Spleen (tissue), 11 donors: Measurements from ENCODE around the gene OTUB1. TPM values are rescaled to one million over a fixed set of nuclear protein-coding genes. Genes with fewer than 3 reads are reported as not detected.

Experiments used
- DNase-seq: peaks from one replicate; pipeline ENCODE4 v3.0.0-alpha.2; 2020
- H3K27ac ChIP-seq, 8 donors: fragments of 200-600 bp; sonication (generic) in 7 of 8; 1 replicate in 4 of 8; 2 replicates in 4 of 8; pipeline versions ENCODE4 v1.5.0 to v1.8.0; 2016 to 2021; ENCODE audit warnings: inconsistent platforms in 4 of 8, mild to moderate bottlenecking in 4 of 8, moderate library complexity in 1 of 8
- H3K27me3 ChIP-seq, 7 donors: fragments of 200-600 bp; sonication (generic) in 6 of 7; replicated peaks in 1 of 7; 1 replicate in 4 of 7; 2 replicates in 3 of 7; pipeline versions ENCODE4 v1.5.0 to v1.8.0; 2016 to 2021; ENCODE audit warnings: inconsistent platforms in 3 of 7, mild to moderate bottlenecking in 1 of 7
- H3K36me3 ChIP-seq, 6 donors: fragments of 200-600 bp; sonication (generic) in 5 of 6; 1 replicate in 4 of 6; 2 replicates in 2 of 6; pipeline versions ENCODE4 v1.5.0 to v1.8.0; 2016 to 2021; ENCODE audit warnings: inconsistent platforms in 2 of 6
- H3K4me1 ChIP-seq, 6 donors: fragments of 200-600 bp; sonication (generic) in 5 of 6; 1 replicate in 3 of 6; 2 replicates in 3 of 6; pipeline versions ENCODE4 v1.5.0 to v1.8.0; 2016 to 2021; ENCODE audit warnings: inconsistent platforms in 3 of 6
- H3K4me3 ChIP-seq, 8 donors: fragments of 200-600 bp; sonication (generic) in 7 of 8; 1 replicate in 4 of 8; 2 replicates in 4 of 8; pipeline versions ENCODE4 v1.5.0 to v1.8.0; 2016 to 2021; ENCODE audit warnings: inconsistent platforms in 4 of 8, mild to moderate bottlenecking in 4 of 8, moderate library complexity in 2 of 8
- H3K9me3 ChIP-seq, 8 donors: fragments of 200-600 bp; sonication (generic) in 7 of 8; 1 replicate in 4 of 8; 2 replicates in 4 of 8; pipeline versions ENCODE4 v1.5.0 to v1.8.0; 2016 to 2021; ENCODE audit warnings: inconsistent platforms in 4 of 8
- POLR2A ChIP-seq, 3 donors: fragments of 450-650 bp; IDR thresholded peaks; one replicate each; pipeline ENCODE4 v1.5.1; 2017; ENCODE audit warnings: antibody characterized with exemption in 3 of 3, mild to moderate bottlenecking in 1 of 3
- POLR2AphosphoS5 ChIP-seq, 3 donors: sonication (generic); formaldehyde crosslinking; IDR thresholded peaks; one replicate each; pipeline ENCODE4 v1.5.1; 2017; ENCODE audit warnings: antibody characterized with exemption in 3 of 3
- WGBS, 5 donors: extraction: QIAGEN DNeasy Blood & Tissue Kit in 3 of 5; methylation state at CpG; one replicate each; pipeline versions ENCODE4 v1.1.5 to v1.1.7; 2013 to 2018; 5-methylcytosine and 5-hydroxymethylcytosine counted together
- intact Hi-C: fragments of 100-400 bp; cut with DNase I; formaldehyde crosslinking; loops from one replicate; pipeline ENCODE4 v1.15.0; 2023; ENCODE audit warnings: low total_unique reads
- polyA plus RNA-seq, 3 donors: library from polyadenylated mRNA; stranded (reverse); fragments of 200-250 nt; gene quantifications; one replicate each; pipeline ENCODE4 v1.2.1, GENCODE V29; 2013
- total RNA-seq, 7 donors: library from RNA; depleted of rRNA in 3 of 7; stranded (reverse); fragments of >200 nt in 3 of 7; fragmentation: NEBNext Ultra II Directional in 4 of 7; extraction: Animal tissue kit (Norgen Biotek cat#: 25700) in 4 of 7; gene quantifications; one replicate each; pipeline versions ENCODE4 v1.1.0 to v1.2.1, GENCODE V29; 2016 to 2021
- TF ChIP-seq, protein P1 (sequence below), 11 experiments: fragments of 200-600 bp in 7 of 11; fragments of 450-650 bp in 4 of 11; sonication (generic) in 4 of 11; IDR thresholded peaks in 8 of 11; conservative IDR thresholded peaks in 3 of 11; 1 replicate in 7 of 11; 2 replicates in 4 of 11; pipeline versions ENCODE4 v1.4.0 to v1.8.0; 2016 to 2021; ENCODE audit warnings: antibody characterized with exemption in 11 of 11, inconsistent platforms in 4 of 11, mild to moderate bottlenecking in 1 of 11
- donor health status: healthy with polysubstance abuse.
- donor health status: DM: no; HTN: no; CAD: no; lungs with moderate emphysema.
- donor health status: DM: no; HTN: no; CAD: no.
- donor health status: Bipolar disorder and iron deficiency.
- donor health status: healthy.
- donor health status: DM: no; HTN: no; CAD: no.
- donor health status: DM: yes; HTN: yes; CAD: no.

The OTUB1 gene
- total and polyA plus RNA-seq, 10 donors = 56.1 to 89.7 (median 63.5) TPM

DNA sequence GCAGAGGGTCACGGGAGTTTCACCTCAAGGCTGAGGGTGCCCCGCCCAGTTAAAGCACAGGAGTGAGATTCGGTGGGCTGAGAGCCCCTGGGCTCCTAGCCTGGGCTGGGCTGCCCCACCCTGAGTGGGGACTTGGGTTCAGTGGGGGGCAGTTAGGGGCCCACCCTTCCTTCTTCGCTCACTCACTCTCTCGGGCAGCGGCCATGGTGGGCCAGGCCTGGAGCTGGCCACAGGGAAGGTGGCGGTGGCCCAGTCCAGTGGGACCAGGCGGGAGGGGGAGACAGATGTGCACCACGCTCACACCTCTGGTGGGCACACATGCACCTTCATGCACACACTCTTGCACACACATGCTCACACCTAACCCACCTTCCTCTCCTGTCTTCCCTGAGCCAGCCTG, 55.6 kb downstream of the OTUB1 start:
- Histone ChIP-seq H3K27me3 (peaks cover 0 to 30% (median 13%) of the 10 kb centered on the region in 7 donors), H3K36me3 (no peaks in the 10 kb centered on the region), H3K4me3 (no peak overlapping the region), H3K27ac (no peak overlapping the region), H3K9me3 (no peaks in the 10 kb centered on the region), H3K4me1 (peaks cover 0 to 6% (median 2%) of the 10 kb centered on the region in 6 donors)
- no peak for TF ChIP-seq POLR2A (IDR thresholded peaks at IDR 0.05)
- TF ChIP-seq, protein P1, sequence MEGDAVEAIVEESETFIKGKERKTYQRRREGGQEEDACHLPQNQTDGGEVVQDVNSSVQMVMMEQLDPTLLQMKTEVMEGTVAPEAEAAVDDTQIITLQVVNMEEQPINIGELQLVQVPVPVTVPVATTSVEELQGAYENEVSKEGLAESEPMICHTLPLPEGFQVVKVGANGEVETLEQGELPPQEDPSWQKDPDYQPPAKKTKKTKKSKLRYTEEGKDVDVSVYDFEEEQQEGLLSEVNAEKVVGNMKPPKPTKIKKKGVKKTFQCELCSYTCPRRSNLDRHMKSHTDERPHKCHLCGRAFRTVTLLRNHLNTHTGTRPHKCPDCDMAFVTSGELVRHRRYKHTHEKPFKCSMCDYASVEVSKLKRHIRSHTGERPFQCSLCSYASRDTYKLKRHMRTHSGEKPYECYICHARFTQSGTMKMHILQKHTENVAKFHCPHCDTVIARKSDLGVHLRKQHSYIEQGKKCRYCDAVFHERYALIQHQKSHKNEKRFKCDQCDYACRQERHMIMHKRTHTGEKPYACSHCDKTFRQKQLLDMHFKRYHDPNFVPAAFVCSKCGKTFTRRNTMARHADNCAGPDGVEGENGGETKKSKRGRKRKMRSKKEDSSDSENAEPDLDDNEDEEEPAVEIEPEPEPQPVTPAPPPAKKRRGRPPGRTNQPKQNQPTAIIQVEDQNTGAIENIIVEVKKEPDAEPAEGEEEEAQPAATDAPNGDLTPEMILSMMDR (IDR thresholded peaks at IDR 0.05 in 8 of 11, conservative IDR thresholded peaks at IDR 0.05 in 3 of 11) = no peak
- TF ChIP-seq POLR2AphosphoS5 (IDR thresholded peaks at IDR 0.05) = no peak
- intact Hi-C loops = no loop called here
- no peak for DNase-seq
- WGBS, 5 donors = 84 to 94% (median 90%) methylated on average over 5 to 9 of the region's 9 CpGs

DNA sequence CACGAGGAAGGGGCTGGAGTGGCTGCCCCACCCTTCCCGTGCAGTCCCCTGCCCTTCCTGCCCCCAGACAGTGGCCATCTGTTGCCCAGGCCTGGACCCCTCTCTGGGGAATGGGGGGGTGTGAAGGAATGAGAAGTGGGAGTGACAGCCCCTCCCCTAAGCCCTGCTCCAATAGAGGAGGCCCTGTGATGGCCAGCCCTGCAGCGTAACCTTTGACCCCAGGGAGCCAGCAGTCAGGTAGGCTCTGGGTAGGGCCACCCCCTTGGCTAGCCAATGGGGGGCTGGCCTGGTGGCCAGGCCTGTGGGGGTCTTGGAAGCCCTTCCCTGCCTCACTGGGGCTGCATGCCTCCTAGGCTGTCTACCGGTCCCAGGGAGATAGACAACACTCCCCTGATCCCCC, 56.1 kb downstream of the OTUB1 start:
- Histone ChIP-seq H3K27me3 (peaks cover 0 to 26% (median 8%) of the 10 kb centered on the region in 7 donors), H3K4me1 (peaks cover 0 to 2% (median 0%) of the 10 kb centered on the region in 6 donors), H3K4me3 (no peak overlapping the region), H3K36me3 (no peaks in the 10 kb centered on the region), H3K9me3 (no peaks in the 10 kb centered on the region), H3K27ac (no peak overlapping the region)
- TF ChIP-seq, protein P1 (IDR thresholded peaks at IDR 0.05 in 8 of 11, conservative IDR thresholded peaks at IDR 0.05 in 3 of 11) = no peak
- TF ChIP-seq POLR2A (IDR thresholded peaks at IDR 0.05) = no peak
- TF ChIP-seq POLR2AphosphoS5 (IDR thresholded peaks at IDR 0.05) = no peak
- 73 to 100% (median 83%) methylated on average over 3 to 4 of the region's 4 CpGs for WGBS, 5 donors
- intact Hi-C loops = no loop called here
- DNase-seq = no peak

DNA sequence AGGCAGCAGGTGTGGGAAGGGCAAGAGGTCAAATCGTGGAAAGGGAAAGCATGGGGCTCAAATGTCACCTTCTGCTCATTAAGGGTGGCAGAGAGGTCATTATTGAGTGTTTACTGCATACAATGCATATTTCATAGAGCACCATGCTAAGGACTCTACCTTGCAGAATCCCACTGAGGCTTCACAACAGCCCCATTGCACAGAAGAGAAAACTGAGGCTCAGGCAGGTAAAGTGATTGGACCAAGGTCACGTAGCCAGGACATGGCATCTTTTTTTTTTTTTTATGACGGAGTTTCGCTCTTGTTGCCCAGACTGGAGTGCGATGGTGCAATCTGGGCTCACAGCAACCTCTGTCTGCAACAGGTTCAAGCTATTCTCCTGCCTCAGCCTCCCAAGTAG, 57.3 kb downstream of the OTUB1 start:
- intact Hi-C loops = no loop called here
- TF ChIP-seq, protein P1 (IDR thresholded peaks at IDR 0.05 in 8 of 11, conservative IDR thresholded peaks at IDR 0.05 in 3 of 11) = no peak
- TF ChIP-seq POLR2AphosphoS5 (IDR thresholded peaks at IDR 0.05) = no peak
- TF ChIP-seq POLR2A (IDR thresholded peaks at IDR 0.05) = no peak

DNA sequence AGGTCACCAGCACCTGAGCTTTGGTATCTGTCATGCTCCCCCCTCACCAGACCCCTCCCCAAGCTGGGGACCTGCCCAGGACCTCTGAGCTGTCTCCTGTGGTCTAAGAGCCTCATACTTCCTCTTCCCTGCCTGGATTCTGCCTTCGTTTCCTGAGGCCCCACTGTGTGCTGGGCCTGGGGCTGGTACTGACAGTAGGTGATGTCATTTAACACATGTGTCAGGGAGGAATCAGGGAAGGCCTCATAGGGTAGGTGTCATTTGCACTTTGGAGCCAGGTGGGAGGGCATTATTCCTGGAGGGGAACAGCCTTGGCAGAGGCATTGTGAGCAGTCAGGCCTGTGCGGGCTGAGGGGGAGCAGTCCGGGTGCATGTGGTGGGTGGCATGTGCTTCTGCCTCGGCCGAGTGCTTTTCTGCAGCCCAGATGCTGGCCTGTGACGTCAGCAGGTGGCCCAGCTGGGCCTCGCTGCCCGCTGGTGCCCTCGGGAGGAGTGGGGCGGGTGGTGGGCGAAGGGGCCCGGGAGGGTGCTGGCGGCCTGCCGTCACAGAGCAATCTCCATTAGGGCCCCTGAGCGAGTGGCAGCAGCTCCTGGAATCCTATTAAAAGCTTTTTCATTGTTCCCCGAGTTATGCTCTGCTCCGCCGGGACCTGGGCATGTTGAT, 58.6 kb downstream of the OTUB1 start:
- intact Hi-C loops = no loop called here
- no peak for DNase-seq
- no peaks in the 10 kb centered on the region for H3K4me1 ChIP-seq
- H3K36me3 ChIP-seq = no peaks in the 10 kb centered on the region
- H3K27me3 ChIP-seq = peaks cover 0 to 9% (median 0%) of the 10 kb centered on the region in 7 donors
- 78 to 85% (median 84%) methylated on average over 14 to 18 of the region's 18 CpGs for WGBS, 5 donors
- TF ChIP-seq, protein P1 (IDR thresholded peaks at IDR 0.05 in 8 of 11, conservative IDR thresholded peaks at IDR 0.05 in 3 of 11) = no peak
- TF ChIP-seq POLR2A (IDR thresholded peaks at IDR 0.05) (no peak), POLR2AphosphoS5 (IDR thresholded peaks at IDR 0.05) (no peak)
- H3K9me3 ChIP-seq = no peaks in the 10 kb centered on the region
- no peak overlapping the region for H3K4me3 ChIP-seq
- no peak overlapping the region for H3K27ac ChIP-seq

More for the DNA sequence above, 57.3 kb downstream of the OTUB1 start:
- H3K27ac ChIP-seq = no peak overlapping the region
- no peaks in the 10 kb centered on the region for H3K36me3 ChIP-seq
- H3K27me3 ChIP-seq = peaks cover 0 to 13% (median 0%) of the 10 kb centered on the region in 7 donors
- 82 to 91% (median 83%) methylated on average over 5 of the region's 5 CpGs for WGBS, 5 donors
- H3K9me3 ChIP-seq = no peaks in the 10 kb centered on the region
- no peaks in the 10 kb centered on the region for H3K4me1 ChIP-seq
- no peak overlapping the region for H3K4me3 ChIP-seq
- DNase-seq = no peak
